ENCODE results near the gene FAM110D. TPM values are rescaled to one million over a fixed set of nuclear protein-coding genes. Genes with fewer than 3 reads are reported as not detected.

Gene FAM110D
- total RNA-seq, 1 donor from 2014 or later, result not detected

DNA sequence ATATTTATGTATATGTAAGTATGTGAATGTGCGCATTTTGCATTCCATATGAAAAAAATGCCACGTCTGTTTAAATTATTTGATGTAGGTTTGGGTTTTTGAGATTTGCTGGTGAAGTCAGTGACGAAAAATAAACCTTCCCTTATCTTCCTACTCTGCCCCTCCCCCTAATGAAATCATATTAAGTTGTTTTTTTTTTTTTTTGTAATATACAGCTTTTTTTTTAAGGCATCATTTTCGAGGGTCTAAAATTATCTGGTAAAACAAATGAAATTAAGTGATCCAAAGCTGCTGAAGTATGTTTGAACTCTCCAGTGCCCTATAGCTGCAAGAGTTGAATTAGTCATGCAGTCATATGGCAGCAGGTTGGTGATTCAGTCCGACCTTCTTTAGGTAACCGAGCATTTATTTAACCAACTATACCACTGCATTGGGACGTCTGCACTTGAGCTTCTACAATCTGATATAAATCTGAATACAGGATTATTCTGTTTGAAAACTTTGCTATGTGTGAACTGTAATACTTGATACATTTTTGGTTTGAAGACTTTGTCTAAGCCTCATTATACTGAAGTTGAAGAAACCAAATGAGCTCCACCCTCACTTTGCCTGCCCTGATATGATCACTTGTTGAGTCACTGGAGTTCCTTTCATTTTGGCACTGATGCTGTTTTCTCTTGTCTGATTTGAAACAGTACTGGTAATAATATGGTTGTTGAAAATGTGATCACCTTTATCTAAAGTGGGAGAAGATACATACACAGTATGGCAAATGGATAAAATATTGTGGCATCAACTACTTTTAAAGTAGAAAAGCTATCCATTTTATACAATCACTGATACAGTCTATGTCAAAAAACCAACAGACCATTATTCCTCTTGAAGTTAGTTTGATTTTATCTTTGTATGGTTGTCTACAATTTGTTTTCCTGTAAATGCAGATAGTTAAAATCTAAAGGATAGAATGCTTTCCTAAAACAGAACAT is 35.6 kb upstream of the FAM110D start:
- Mint-ChIP-seq H3K36me3 (ENCODE audit: unreplicated experiment) (peaks cover 26% of the 10 kb centered on the region), H3K4me3 (ENCODE audit: unreplicated experiment) (no peak overlapping the region), H3K27ac (ENCODE audit: unreplicated experiment) (no peak overlapping the region), H3K27me3 (ENCODE audit: unreplicated experiment) (no peaks in the 10 kb centered on the region), H3K9me3 (ENCODE audit: unreplicated experiment) (no peaks in the 10 kb centered on the region), H3K4me1 (ENCODE audit: unreplicated experiment) (no peaks in the 10 kb centered on the region)
- DNase-seq (ENCODE audit: extremely low spot score, unreplicated experiment), result no peak
- TF ChIP-seq CTCF (IDR thresholded peaks at IDR 0.05), result no peak

GRCh38 chr1:26124418-26125331 is 34.2 kb upstream of the FAM110D start:
- Mint-ChIP-seq H3K4me1 (ENCODE audit: unreplicated experiment) (no peaks in the 10 kb centered on the region), H3K9me3 (ENCODE audit: unreplicated experiment) (no peaks in the 10 kb centered on the region), H3K27ac (ENCODE audit: unreplicated experiment) (no peak overlapping the region), H3K4me3 (ENCODE audit: unreplicated experiment) (no peak overlapping the region), H3K36me3 (ENCODE audit: unreplicated experiment) (peaks cover 18% of the 10 kb centered on the region), H3K27me3 (ENCODE audit: unreplicated experiment) (peaks cover 4% of the 10 kb centered on the region)
- TF ChIP-seq CTCF (IDR thresholded peaks at IDR 0.05), result no peak
- no peak for DNase-seq (ENCODE audit: extremely low spot score, unreplicated experiment)

GRCh38 chr1:26125382-26125781 is 33.5 kb upstream of the FAM110D start:
- peaks cover 4% of the 10 kb centered on the region for H3K27me3 Mint-ChIP-seq (ENCODE audit: unreplicated experiment)
- DNase-seq (ENCODE audit: extremely low spot score, unreplicated experiment), result no peak
- H3K36me3 Mint-ChIP-seq (ENCODE audit: unreplicated experiment), result peaks cover 13% of the 10 kb centered on the region
- H3K9me3 Mint-ChIP-seq (ENCODE audit: unreplicated experiment), result no peaks in the 10 kb centered on the region
- H3K4me3 Mint-ChIP-seq (ENCODE audit: unreplicated experiment), result no peak overlapping the region
- no peak overlapping the region for H3K27ac Mint-ChIP-seq (ENCODE audit: unreplicated experiment)
- H3K4me1 Mint-ChIP-seq (ENCODE audit: unreplicated experiment), result no peaks in the 10 kb centered on the region
- no peak for TF ChIP-seq CTCF (IDR thresholded peaks at IDR 0.05)

DNA sequence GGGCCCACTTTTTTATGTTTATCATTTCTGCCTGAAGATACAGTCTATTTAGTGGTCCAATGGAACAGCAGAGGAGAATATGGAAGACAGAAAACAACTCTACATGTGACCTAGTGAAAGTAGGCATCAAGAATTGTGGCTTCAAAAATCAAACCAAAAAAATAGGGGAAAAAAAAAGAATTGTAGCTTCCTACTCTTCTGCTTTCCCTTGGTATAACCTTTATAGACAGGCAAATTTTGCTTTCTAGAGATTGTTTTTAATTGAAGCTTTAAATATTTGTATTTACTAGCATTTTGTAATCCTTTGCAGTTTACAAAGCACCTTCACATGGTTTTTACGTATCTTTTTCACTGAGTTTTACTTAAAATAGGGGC is 32.9 kb upstream of the FAM110D start:
- Mint-ChIP-seq H3K4me3 (ENCODE audit: unreplicated experiment) (no peak overlapping the region), H3K27me3 (ENCODE audit: unreplicated experiment) (peaks cover 4% of the 10 kb centered on the region), H3K27ac (ENCODE audit: unreplicated experiment) (no peak overlapping the region), H3K4me1 (ENCODE audit: unreplicated experiment) (no peaks in the 10 kb centered on the region), H3K9me3 (ENCODE audit: unreplicated experiment) (no peaks in the 10 kb centered on the region), H3K36me3 (ENCODE audit: unreplicated experiment) (peaks cover 13% of the 10 kb centered on the region)
- DNase-seq (ENCODE audit: extremely low spot score, unreplicated experiment), result no peak
- no peak for TF ChIP-seq CTCF (IDR thresholded peaks at IDR 0.05)

Data from osteocyte (in vitro differentiated cells).